ENCODE data around the gene FAT3.

Gene FAT3

GRCh38 chr11:92240916-92241315 is 16.3 kb downstream of the FAT3 start:
- no peak overlapping the region for H3K4me3 ChIP-seq (ENCODE audit: low read depth, low read length)
- H3K9me3 ChIP-seq (ENCODE audit: control insufficient read depth, low read length), result no peaks in the 10 kb centered on the region
- H3K27me3 ChIP-seq (ENCODE audit: control insufficient read depth, insufficient read depth, low read length), result no peaks in the 10 kb centered on the region
- TF ChIP-seq CTCF (IDR thresholded peaks at IDR 0.05), result no peak
- no peak overlapping the region for H2AFZ ChIP-seq
- no peak overlapping the region for H3K27ac ChIP-seq
- H3K4me1 ChIP-seq, result no peaks in the 10 kb centered on the region
- no peaks in the 10 kb centered on the region for H3K36me3 ChIP-seq (ENCODE audit: control insufficient read depth, insufficient read depth, low read length)
- no peak overlapping the region for H3K4me2 ChIP-seq (ENCODE audit: low read length)
- no peaks in the 10 kb centered on the region for H3K79me2 ChIP-seq
- H3K9ac ChIP-seq, result no peak overlapping the region

GRCh38 chr11:92245700-92246271 is 21.2 kb downstream of the FAT3 start:
- Histone ChIP-seq H3K36me3 (ENCODE audit: control insufficient read depth, insufficient read depth, low read length) (no peaks in the 10 kb centered on the region), H3K27ac (no peak overlapping the region), H3K79me2 (no peaks in the 10 kb centered on the region), H3K4me2 (ENCODE audit: low read length) (no peak overlapping the region), H3K4me3 (ENCODE audit: low read depth, low read length) (no peak overlapping the region), H3K9ac (no peak overlapping the region), H3K9me3 (ENCODE audit: control insufficient read depth, low read length) (no peaks in the 10 kb centered on the region), H3K27me3 (ENCODE audit: control insufficient read depth, insufficient read depth, low read length) (no peaks in the 10 kb centered on the region), H2AFZ (no peak overlapping the region), H3K4me1 (no peaks in the 10 kb centered on the region)
- no peak for TF ChIP-seq CTCF (IDR thresholded peaks at IDR 0.05)

- H3K4me1 ChIP-seq, result no peaks in the 10 kb centered on the region
- no peaks in the 10 kb centered on the region for H3K9me3 ChIP-seq (ENCODE audit: control insufficient read depth, low read length)
- no peak for TF ChIP-seq CTCF (IDR thresholded peaks at IDR 0.05)
- H3K4me2 ChIP-seq (ENCODE audit: low read length), result no peak overlapping the region
- no peaks in the 10 kb centered on the region for H3K79me2 ChIP-seq
- no peak overlapping the region for H3K4me3 ChIP-seq (ENCODE audit: low read depth, low read length)
- H2AFZ ChIP-seq, result no peak overlapping the region
- H3K36me3 ChIP-seq (ENCODE audit: control insufficient read depth, insufficient read depth, low read length), result no peaks in the 10 kb centered on the region
- no peaks in the 10 kb centered on the region for H3K27me3 ChIP-seq (ENCODE audit: control insufficient read depth, insufficient read depth, low read length)
- no peak overlapping the region for H3K9ac ChIP-seq
- H3K27ac ChIP-seq, result no peak overlapping the region
These were observed 22.0 kb downstream of the FAT3 start for GRCh38 chr11:92246630-92247029.

DNA sequence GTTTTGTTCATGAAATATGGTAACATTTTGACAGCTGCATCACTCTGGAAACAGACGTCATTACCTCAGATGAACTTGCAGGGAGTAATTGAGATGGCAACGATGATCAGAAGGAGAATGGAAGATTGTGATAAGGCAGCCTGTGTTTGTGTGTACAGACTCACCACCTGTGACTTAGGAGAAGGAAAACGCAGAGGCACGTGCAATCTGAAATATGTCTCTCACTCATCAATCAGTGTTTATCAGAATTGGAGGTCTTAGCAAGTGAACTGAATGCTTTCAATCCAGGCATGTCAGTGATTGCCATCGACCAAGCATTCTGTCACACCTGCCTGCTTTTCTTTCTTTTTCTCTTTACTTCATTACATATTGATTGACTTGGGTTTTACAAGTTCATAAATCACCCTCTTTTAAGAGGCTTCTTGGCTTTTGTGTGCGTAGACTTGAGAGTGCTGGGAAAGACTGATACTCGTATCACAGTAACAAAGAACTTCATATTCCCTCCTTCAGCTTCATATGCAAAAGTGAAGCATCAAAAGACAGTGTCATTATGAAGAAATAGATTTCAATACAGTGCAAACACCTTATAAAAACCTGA is 24.6 kb downstream of the FAT3 start:
- Histone ChIP-seq H3K27me3 (ENCODE audit: control insufficient read depth, insufficient read depth, low read length) (no peaks in the 10 kb centered on the region), H3K9ac (no peak overlapping the region)
- no peak for TF ChIP-seq CTCF (IDR thresholded peaks at IDR 0.05)

GRCh38 chr11:92251980-92252379 is 27.4 kb downstream of the FAT3 start:
- Histone ChIP-seq H3K79me2 (no peaks in the 10 kb centered on the region), H3K36me3 (ENCODE audit: control insufficient read depth, insufficient read depth, low read length) (no peaks in the 10 kb centered on the region), H2AFZ (no peak overlapping the region), H3K9ac (no peak overlapping the region), H3K27me3 (ENCODE audit: control insufficient read depth, insufficient read depth, low read length) (no peaks in the 10 kb centered on the region), H3K27ac (no peak overlapping the region), H3K4me2 (ENCODE audit: low read length) (no peak overlapping the region), H3K9me3 (ENCODE audit: control insufficient read depth, low read length) (no peaks in the 10 kb centered on the region), H3K4me1 (no peaks in the 10 kb centered on the region), H3K4me3 (ENCODE audit: low read depth, low read length) (no peak overlapping the region)
- TF ChIP-seq CTCF (IDR thresholded peaks at IDR 0.05), result no peak

More for the DNA sequence above, 24.6 kb downstream of the FAT3 start:
- H3K4me3 ChIP-seq (ENCODE audit: low read depth, low read length), result no peak overlapping the region
- H3K9me3 ChIP-seq (ENCODE audit: control insufficient read depth, low read length), result no peaks in the 10 kb centered on the region
- no peaks in the 10 kb centered on the region for H3K79me2 ChIP-seq
- H3K36me3 ChIP-seq (ENCODE audit: control insufficient read depth, insufficient read depth, low read length), result no peaks in the 10 kb centered on the region
- H3K27ac ChIP-seq, result no peak overlapping the region
- H2AFZ ChIP-seq, result no peak overlapping the region
- H3K4me2 ChIP-seq (ENCODE audit: low read length), result no peak overlapping the region
- no peaks in the 10 kb centered on the region for H3K4me1 ChIP-seq

All from parathyroid adenoma (tissue), 2 donors.